CD14-positive monocyte (primary cell): ENCODE measurements around the gene IRAK3. TPM values are rescaled to one million over a fixed set of nuclear protein-coding genes. Genes with fewer than 3 reads are reported as not detected.
"Not testable (repeated sequence)": the region's sequence is repeated elsewhere in the genome, so short reads cannot be mapped to it uniquely, and the experiment has no call there.

ENCODE experiments used
- DNase-seq, 3 donors: peaks; one replicate each; pipeline ENCODE4 v3.0.0-alpha.2; 2011 to 2022
- H2AFZ ChIP-seq: 2 replicates; pipeline ENCODE4 v1.6.0; 2012; ENCODE audit warnings: mild to moderate bottlenecking, low read depth, low read length, inconsistent platforms; ENCODE audit not compliant: insufficient read depth, poor library complexity, severe bottlenecking
- H3K27ac ChIP-seq, 2 donors: 1 replicate in 1 of 2; 2 replicates in 1 of 2; pipeline ENCODE4 v1.5.1; 2012 to 2013; ENCODE audit warnings: low read length in 2 of 2, control low read depth in 1 of 2, inconsistent platforms in 1 of 2, low read depth in 1 of 2, mild to moderate bottlenecking in 1 of 2
- H3K27me3 ChIP-seq, 2 donors: one replicate each; pipeline versions ENCODE4 v1.6.0 to v1.6.1; 2011 to 2013; ENCODE audit warnings: low read length in 2 of 2; ENCODE audit not compliant: control insufficient read depth in 2 of 2, insufficient read depth in 2 of 2
- H3K36me3 ChIP-seq, 2 donors: replicated peaks in 1 of 2; 1 replicate in 1 of 2; 2 replicates in 1 of 2; pipeline versions ENCODE4 v1.5.1 to v1.6.1; 2012 to 2013; ENCODE audit warnings: low read length in 2 of 2, control low read depth in 1 of 2, inconsistent platforms in 1 of 2, mild to moderate bottlenecking in 1 of 2; ENCODE audit not compliant: insufficient read depth in 2 of 2, control insufficient read depth in 1 of 2
- H3K4me1 ChIP-seq, 2 donors: 1 replicate in 1 of 2; 2 replicates in 1 of 2; pipeline versions ENCODE4 v1.5.1 to v1.6.1; 2012 to 2013; ENCODE audit warnings: low read length in 2 of 2, control low read depth in 1 of 2, inconsistent platforms in 1 of 2, mild to moderate bottlenecking in 1 of 2, moderate library complexity in 1 of 2; ENCODE audit not compliant: insufficient read depth in 2 of 2, control insufficient read depth in 1 of 2
- H3K4me2 ChIP-seq: replicated peaks from 2 replicates; pipeline ENCODE3; 2012; ENCODE audit warnings: low read length, moderate library complexity, mild to moderate bottlenecking; ENCODE audit not compliant: poor library complexity, severe bottlenecking; ENCODE audit errors: extremely low read depth
- H3K4me3 ChIP-seq, 3 experiments: fragments of 200-600 bp in 1 of 3; sonication (generic) in 1 of 3; replicated peaks in 1 of 3; 1 replicate in 2 of 3; 2 replicates in 1 of 3; pipeline ENCODE4 v1.5.1; 2011 to 2013; ENCODE audit warnings: low read length in 3 of 3, mild to moderate bottlenecking in 3 of 3, control low read depth in 2 of 3, low read depth in 2 of 3, inconsistent platforms in 1 of 3, moderate library complexity in 1 of 3
- H3K79me2 ChIP-seq: 2 replicates; pipeline ENCODE4 v1.6.0; 2012; ENCODE audit warnings: mild to moderate bottlenecking, control low read depth, inconsistent platforms, low read length, moderate library complexity; ENCODE audit not compliant: insufficient read depth
- H3K9ac ChIP-seq: 2 replicates; pipeline ENCODE4 v1.6.0; 2017; ENCODE audit warnings: low read length, mild to moderate bottlenecking; ENCODE audit not compliant: insufficient read depth, poor library complexity, severe bottlenecking
- H3K9me3 ChIP-seq, 2 donors: replicated peaks in 1 of 2; 1 replicate in 1 of 2; 2 replicates in 1 of 2; pipeline versions ENCODE4 v1.5.1 to v1.6.1; 2012 to 2013; ENCODE audit warnings: low read length in 2 of 2, control low read depth in 1 of 2; ENCODE audit not compliant: control insufficient read depth in 1 of 2, insufficient read depth in 1 of 2
- H4K20me1 ChIP-seq: 2 replicates; pipeline ENCODE4 v1.6.0; 2012; ENCODE audit warnings: mild to moderate bottlenecking, low read length, control low read depth, moderate library complexity; ENCODE audit not compliant: insufficient read depth
- H3K27ac Mint-ChIP-seq, 7 donors: one replicate each; pipeline ENCODE4 v1.8.0; 2020; ENCODE audit warnings: mild to moderate bottlenecking in 7 of 7, mixed read lengths in 7 of 7, moderate library complexity in 6 of 7, inconsistent platforms in 2 of 7
- H3K27me3 Mint-ChIP-seq, 3 donors: one replicate each; pipeline ENCODE4 v1.8.0; 2021 to 2022; ENCODE audit warnings: low read depth in 3 of 3, mild to moderate bottlenecking in 3 of 3, mixed read lengths in 3 of 3, moderate library complexity in 3 of 3, inconsistent platforms in 1 of 3
- H3K36me3 Mint-ChIP-seq, 2 donors: one replicate each; pipeline ENCODE4 v1.8.0; 2020; ENCODE audit warnings: mixed read lengths in 2 of 2, inconsistent platforms in 1 of 2, mild to moderate bottlenecking in 1 of 2
- H3K4me1 Mint-ChIP-seq: one replicate; pipeline ENCODE4 v1.8.0; 2020; ENCODE audit warnings: mild to moderate bottlenecking, mixed read lengths
- H3K4me3 Mint-ChIP-seq, 2 donors: one replicate each; pipeline ENCODE4 v1.8.0; 2020; ENCODE audit warnings: mild to moderate bottlenecking in 2 of 2, mixed read lengths in 2 of 2, moderate library complexity in 1 of 2
- H3K9me3 Mint-ChIP-seq, 7 donors: one replicate each; pipeline ENCODE4 v1.8.0; 2020 to 2022; ENCODE audit warnings: mixed read lengths in 7 of 7, mild to moderate bottlenecking in 6 of 7, moderate library complexity in 6 of 7, inconsistent platforms in 2 of 7
- WGBS: methylation state at CpG from one replicate; pipeline ENCODE4 v1.1.5; 2013; ENCODE audit warnings: missing lambda C conversion rate; ENCODE audit not compliant: insufficient coverage; 5-methylcytosine and 5-hydroxymethylcytosine counted together
- intact Hi-C, 2 donors: fragments of 100-400 bp; cut with micrococcal nuclease; formaldehyde crosslinking; loops; one replicate each; pipeline versions ENCODE4 v1.15.0 to v1.15.1; 2023
- polyA plus RNA-seq, 3 donors: library from polyadenylated mRNA; depleted of rRNA in 1 of 3; unstranded in 2 of 3; stranded (reverse) in 1 of 3; fragments of 300-500 nt in 2 of 3; fragments of >200 nt in 1 of 3; fragmentation: Illumina TruSeq in 2 of 3; gene quantifications; 1 replicate in 2 of 3; 2 replicates in 1 of 3; pipeline ENCODE4 v1.2.3, GENCODE V29; 2012 to 2021
- TF ChIP-seq, protein P1 (sequence below): fragments of 200-600 bp; IDR thresholded peaks from one replicate; pipeline ENCODE4 v1.8.0; 2022; ENCODE audit warnings: antibody characterized with exemption, mild to moderate bottlenecking

Gene IRAK3
- polyA plus RNA-seq, 3 donors, result 56.9 to 59.7 (median 58.0) TPM

DNA sequence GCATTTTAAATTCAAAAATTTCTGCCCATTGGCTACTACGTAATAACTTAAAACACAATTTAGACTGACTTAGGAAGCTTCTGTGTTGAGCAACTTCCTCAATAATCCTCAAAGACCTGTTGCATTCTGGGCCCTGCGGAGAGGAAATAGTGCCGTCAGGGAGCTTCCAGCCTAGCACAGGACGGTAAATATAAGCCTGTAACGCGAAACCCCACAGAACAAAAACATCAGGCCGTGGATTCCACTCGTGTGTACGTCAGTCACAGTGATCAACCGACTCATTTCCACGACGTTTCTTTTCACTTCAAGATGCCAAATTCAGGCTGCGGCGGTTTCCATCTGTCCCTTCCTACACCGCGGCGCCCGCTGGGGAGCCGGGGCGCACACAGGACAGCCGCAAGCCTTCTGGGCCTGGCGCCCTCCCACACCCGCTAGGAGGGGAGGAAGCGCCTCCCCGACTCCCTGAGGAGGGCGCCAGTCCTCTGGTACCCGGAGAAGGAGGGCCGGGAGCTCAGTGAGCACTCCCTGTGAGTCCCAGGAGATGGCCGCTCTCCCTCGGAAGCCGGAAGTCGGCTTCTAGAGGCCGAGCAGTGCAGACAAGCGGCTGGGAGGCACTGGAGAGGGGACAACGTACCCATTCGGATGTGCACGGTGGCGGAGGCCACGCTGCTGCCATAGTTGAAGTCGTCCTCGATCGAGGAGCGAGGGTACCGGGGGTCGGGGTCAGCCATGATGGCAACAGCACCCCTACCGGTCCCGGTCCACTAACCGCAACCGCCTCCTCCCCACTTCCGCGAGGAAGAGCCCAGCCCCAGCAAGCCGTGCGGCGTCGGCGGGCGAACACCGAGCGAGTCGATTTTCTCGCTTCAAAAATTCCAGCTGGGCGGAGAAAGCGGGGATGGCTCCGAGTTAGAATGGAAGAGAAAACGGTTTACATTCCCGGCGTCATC, 19.5 kb upstream of the IRAK3 start, which contains the start of gene TMBIM4:
TMBIM4 (minus strand) TSS at position 776 of the 950 bp plus-strand sequence; CDS start at position 731, 45 bp downstream.
- H3K4me1 Mint-ChIP-seq, result peaks cover 55% of the 10 kb centered on the region

DNA sequence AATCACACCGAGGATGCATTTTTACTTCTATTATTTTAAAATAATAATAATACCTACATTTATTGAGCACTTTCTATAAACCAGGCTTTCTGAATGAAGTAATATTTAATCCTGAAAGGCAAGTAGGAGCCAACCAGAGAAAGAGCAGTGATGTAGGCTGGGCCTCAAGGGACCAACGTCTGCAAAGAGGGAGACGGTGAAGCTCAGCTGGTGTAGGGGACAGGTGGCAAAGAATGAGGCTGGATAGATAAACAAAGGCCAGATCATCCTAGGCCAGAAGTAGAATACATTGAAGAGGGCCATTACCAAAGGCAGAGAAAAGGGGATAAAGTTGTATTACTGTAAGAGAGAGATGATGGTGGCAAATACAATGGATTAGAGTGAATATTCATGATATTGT, 18.4 kb upstream of the IRAK3 start:
- Histone ChIP-seq H3K4me2 (peak overlapping the region; percentile 81), H3K4me3 (peak overlapping the region; percentile 77 to 100 (median 86)), H3K79me2 (peaks cover 49% of the 10 kb centered on the region), H2AFZ (no peak overlapping the region), H3K27me3 (no peaks in the 10 kb centered on the region), H3K36me3 (peaks cover 4 to 21% of the 10 kb centered on the region in 2 donors), H3K9ac (peak overlapping the region; percentile 99), H3K4me1 (peaks cover 45 to 68% of the 10 kb centered on the region in 2 donors), H4K20me1 (no peaks in the 10 kb centered on the region), H3K9me3 (peaks cover 0 to under 1% of the 10 kb centered on the region in 2 donors), H3K27ac (peak overlapping the region; percentile 99)
- peak overlapping the region; percentile 90 to 97 for H3K4me3 Mint-ChIP-seq
- TF ChIP-seq, protein P1, sequence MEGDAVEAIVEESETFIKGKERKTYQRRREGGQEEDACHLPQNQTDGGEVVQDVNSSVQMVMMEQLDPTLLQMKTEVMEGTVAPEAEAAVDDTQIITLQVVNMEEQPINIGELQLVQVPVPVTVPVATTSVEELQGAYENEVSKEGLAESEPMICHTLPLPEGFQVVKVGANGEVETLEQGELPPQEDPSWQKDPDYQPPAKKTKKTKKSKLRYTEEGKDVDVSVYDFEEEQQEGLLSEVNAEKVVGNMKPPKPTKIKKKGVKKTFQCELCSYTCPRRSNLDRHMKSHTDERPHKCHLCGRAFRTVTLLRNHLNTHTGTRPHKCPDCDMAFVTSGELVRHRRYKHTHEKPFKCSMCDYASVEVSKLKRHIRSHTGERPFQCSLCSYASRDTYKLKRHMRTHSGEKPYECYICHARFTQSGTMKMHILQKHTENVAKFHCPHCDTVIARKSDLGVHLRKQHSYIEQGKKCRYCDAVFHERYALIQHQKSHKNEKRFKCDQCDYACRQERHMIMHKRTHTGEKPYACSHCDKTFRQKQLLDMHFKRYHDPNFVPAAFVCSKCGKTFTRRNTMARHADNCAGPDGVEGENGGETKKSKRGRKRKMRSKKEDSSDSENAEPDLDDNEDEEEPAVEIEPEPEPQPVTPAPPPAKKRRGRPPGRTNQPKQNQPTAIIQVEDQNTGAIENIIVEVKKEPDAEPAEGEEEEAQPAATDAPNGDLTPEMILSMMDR, result no peak
- H3K9me3 Mint-ChIP-seq, result peaks cover 2 to 7% (median 4%) of the 10 kb centered on the region in 7 donors
- peaks cover 0 to 2% (median 0%) of the 10 kb centered on the region in 3 donors for H3K27me3 Mint-ChIP-seq
- WGBS, result 88% methylated on average over 2 of the region's 3 CpGs
- peaks cover 18 to 19% of the 10 kb centered on the region in 2 donors for H3K36me3 Mint-ChIP-seq
- H3K4me1 Mint-ChIP-seq, result peaks cover 55% of the 10 kb centered on the region
- DNase-seq, result no peak
- H3K27ac Mint-ChIP-seq, result peak overlapping the region; percentile 99 to 100 (median 99)
- intact Hi-C loops, result no loop called here

More for the DNA sequence above, 19.5 kb upstream of the IRAK3 start, which contains the start of gene TMBIM4:
- H3K36me3 Mint-ChIP-seq, result peaks cover 27 to 29% of the 10 kb centered on the region in 2 donors
- intact Hi-C loops, result loop anchor here (5.0 to 10.0 kb wide), 2 partner anchors 33 to 45 kb away; no protein-coding TSS in a partner anchor
- peak within 1 kb of the TSS; percentile 99 to 100 (median 99) for H3K27ac Mint-ChIP-seq
- H3K27me3 Mint-ChIP-seq, result peaks cover 0 to 2% (median 0%) of the 10 kb centered on the region in 3 donors
- Histone ChIP-seq H3K4me3 (peak within 1 kb of the TSS; percentile 77 to 100 (median 86)), H3K27me3 (no peaks in the 10 kb centered on the region), H3K9ac (peak within 1 kb of the TSS; percentile 99), H4K20me1 (no peaks in the 10 kb centered on the region), H3K4me2 (peak within 1 kb of the TSS; percentile 81), H3K9me3 (peaks cover 4 to 7% of the 10 kb centered on the region in 2 donors), H2AFZ (peak within 1 kb of the TSS; percentile 60), H3K4me1 (peaks cover 45 to 68% of the 10 kb centered on the region in 2 donors), H3K79me2 (peaks cover 60% of the 10 kb centered on the region), H3K27ac (peak within 1 kb of the TSS; percentile 99), H3K36me3 (peaks cover 4 to 29% of the 10 kb centered on the region in 2 donors)
- TF ChIP-seq, protein P1, result peak; percentile 67
- WGBS, result under 1% methylated on average over 60 of the region's 67 CpGs
- H3K9me3 Mint-ChIP-seq, result peaks cover 5 to 13% (median 8%) of the 10 kb centered on the region in 7 donors
- H3K4me3 Mint-ChIP-seq, result peak within 1 kb of the TSS; percentile 90 to 97
- DNase-seq, result peak; percentile 88 to 96 (median 95)

DNA sequence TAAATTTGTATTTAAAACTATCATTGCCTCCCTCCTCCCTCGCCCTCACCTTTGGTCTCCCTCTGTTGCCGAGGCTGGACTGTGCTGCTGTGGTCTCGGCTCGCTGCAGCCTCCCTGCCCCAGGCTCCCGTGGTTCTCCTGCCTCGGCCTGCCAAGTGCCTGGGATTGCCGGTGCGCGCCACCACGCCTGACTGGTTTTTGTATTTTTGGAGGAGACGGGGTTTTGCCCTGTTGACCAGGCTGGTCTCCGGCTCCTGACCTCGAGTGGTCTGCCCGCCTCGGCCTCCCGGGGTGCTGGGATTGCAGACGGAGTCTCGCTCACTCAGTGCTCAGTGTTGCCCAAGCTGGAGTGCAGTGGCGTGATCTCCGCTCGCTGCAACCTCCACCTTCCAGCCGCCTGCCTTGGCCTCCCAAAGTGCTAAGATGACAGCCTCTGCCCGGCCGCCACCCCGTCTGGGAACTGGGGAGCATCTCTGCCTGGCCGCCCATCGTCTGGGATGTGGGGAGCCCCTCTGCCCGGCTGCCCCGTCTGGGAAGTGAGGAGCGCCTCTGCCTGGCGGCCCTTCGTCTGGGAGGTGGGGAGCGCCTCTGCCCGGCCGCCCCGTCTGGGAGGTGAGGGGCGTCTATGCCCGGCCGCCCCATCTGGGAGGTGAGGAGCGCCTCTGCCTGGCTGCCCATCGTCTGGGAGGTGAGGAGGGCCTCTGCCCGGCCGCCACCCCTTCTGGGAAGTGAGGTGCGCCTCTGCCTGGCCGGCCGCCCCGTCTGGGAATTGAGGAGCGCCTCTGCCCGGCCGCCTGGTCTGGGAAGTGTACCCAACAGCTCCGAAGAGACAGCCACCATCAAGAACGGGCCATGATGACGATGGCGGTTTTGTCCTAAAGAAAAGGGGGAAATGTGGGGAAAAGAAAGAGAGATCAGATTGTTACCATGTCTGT, 14.4 kb upstream of the IRAK3 start:
- intact Hi-C loops, H3K9me3 Mint-ChIP-seq, H3K9ac ChIP-seq, H3K27me3 ChIP-seq, H3K4me3 ChIP-seq, H3K4me3 Mint-ChIP-seq, H3K36me3 ChIP-seq, H4K20me1 ChIP-seq, H3K36me3 Mint-ChIP-seq, DNase-seq, H2AFZ ChIP-seq, H3K4me2 ChIP-seq, H3K9me3 ChIP-seq, H3K27me3 Mint-ChIP-seq: not testable (repeated sequence)
- WGBS, result 98% methylated on average over 23 of the region's 54 CpGs
- Mint-ChIP-seq H3K4me1 (peaks cover 43% of the 10 kb centered on the region), H3K27ac (peak overlapping the region in 4 of 7 donors; percentile 8 to 50 (median 34))
- peaks cover 15% of the 10 kb centered on the region for H3K79me2 ChIP-seq
- H3K4me1 ChIP-seq, result peaks cover 43 to 57% of the 10 kb centered on the region in 2 donors
- H3K27ac ChIP-seq, result peak overlapping the region in 1 of 2 donors; percentile 30
